Activated CD8-positive, alpha-beta memory T cell treated with anti-CD3 and anti-CD28 coated beads for 4 hours (primary cell): Measurements from ENCODE around the gene ZNF417.
"Not testable (repeated sequence)": the region's sequence is repeated elsewhere in the genome, so short reads cannot be mapped to it uniquely, and the experiment has no call there.

Source experiments
- DNase-seq, 2 donors: peaks; one replicate each; pipeline ENCODE4 v3.0.0-alpha.2; 2020; ENCODE audit warnings: low read depth in 2 of 2

The ZNF417 gene

DNA sequence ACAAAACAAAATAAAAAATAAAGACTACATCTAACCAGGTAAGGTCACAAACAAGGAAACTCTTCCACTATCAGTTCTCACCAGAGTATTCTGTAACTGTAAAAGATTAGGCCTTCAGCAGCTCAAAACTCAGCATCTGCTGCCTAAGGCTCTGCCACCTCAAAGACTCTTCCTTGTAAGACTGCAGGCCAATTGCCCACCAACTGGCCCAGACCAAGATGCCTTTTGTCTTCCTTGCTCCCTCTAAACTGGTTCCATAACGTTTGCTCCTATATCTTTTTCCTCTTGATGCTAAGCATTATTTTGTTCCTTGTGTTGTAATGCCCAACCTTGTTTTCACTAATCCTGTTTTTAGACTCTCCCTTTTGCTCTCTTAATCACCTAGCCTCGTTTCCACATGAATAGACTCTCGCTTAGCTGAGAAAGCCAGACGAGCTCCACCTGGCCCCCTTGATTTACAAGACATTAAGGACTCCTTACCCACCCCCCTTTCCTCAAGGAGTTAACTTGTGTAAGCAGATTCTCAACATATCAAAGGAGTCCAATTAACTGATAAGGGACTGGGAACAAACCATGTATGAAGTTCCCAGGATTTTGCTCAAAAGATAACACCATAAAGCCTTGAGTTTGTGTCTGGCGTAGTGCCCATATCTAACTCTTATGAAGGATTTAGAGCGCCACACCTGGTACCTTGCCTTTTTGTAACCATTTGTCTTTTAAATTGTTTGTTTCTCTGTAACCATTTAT is 29.0 kb downstream of the ZNF417 start:
- DNase-seq: no peak

DNA sequence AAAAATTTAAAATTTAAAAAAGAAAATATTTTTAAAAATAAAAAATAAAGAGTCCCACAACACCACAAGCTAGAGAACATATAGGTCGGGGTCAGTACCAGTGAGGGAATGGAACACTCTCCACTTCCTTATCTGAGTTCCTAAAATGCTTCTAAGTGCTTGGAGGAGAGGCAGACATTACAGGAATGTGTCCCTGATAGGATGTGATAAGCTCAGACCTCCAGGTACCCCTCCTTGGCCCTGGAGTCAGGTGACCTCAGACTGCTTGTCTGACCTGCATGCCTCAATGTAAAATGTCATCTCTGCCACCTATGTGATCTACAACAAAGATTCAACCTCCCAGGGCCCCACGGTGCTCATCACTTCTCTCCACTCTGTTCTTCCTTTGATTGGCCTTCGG is 30.3 kb downstream of the ZNF417 start:
- DNase-seq: no peak

DNA sequence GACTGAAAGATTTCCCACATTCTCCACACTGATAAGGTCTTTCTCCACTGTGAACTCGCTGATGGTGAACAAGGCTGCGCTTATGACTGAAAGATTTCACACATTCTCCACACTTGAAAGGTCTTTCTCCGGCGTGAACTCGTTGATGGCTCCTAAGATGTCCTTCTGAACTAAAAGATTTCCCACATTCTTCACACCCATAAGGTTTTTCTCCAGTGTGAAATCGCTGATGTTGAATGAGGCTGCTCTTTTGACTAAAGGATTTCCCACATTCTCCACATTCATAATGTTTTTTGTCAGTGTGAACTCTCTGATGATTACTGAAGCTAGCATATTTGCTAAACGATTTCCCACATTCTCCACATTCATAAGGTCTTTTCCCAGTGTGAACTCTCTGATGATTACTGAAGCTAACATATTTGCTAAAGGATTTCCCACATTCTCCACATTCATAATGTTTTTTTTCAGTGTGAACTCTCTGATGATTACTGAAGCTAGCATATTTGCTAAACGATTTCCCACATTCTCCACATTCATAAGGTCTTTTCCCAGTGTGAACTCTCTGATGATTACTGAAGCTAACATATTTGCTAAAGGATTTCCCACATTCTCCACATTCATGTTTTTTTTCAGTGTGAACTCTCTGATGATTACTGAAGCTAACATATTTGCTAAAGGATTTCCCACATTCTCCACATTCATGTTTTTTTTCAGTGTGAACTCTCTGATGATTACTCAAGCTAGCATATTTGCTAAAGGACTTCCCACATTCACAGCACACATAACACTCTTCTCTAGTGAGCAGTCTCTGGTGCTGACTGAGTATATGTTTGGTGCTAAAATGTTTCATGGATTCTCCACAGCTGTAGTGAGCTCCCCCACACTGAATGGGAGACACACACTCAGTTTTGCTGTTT is 42.3 kb downstream of the ZNF417 start:
- not testable (repeated sequence) for DNase-seq

GRCh38 chr19:57872450-57872849 is 43.9 kb downstream of the ZNF417 start:
- no peak for DNase-seq

DNA sequence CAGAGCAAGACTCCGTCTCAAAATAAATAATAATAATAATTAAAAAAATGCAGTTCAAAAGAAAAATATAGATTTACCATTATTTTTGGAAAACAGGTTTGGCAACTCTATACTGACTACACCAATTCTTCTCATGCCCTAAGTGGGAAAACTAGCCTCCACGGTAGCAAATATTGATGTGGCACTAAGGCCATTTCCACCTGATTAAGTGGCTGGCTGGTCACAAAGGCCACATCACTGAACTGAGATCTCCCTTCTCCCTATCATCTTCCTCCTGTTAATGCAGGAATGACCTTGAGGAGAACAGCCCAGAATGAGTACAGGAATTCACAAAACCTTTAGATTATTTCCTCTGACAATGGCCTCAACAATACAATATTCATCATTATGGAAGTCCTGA is 46.2 kb downstream of the ZNF417 start:
- no peak for DNase-seq

- not testable (repeated sequence) for DNase-seq
Observed at GRCh38 chr19:57869655-57870054, 46.7 kb downstream of the ZNF417 start.

GRCh38 chr19:57867868-57868492 is 48.4 kb downstream of the ZNF417 start:
- no peak for DNase-seq
